K562 (cell line): ENCODE data around the gene LOXHD1. TPM values are rescaled to one million over a fixed set of nuclear protein-coding genes. Genes with fewer than 3 reads are reported as not detected.

Experiments used
- ATAC-seq: fragments of 200-7000 bp; cut with Tn5 transposase; 3 replicates; pipeline ENCODE4 v1.9.1; 2020; ENCODE audit warnings: moderate library complexity
- BruUV-seq: library from RNA; stranded (reverse); fragments of 400-500 nt; replicated peaks from 2 replicates; lab custom pipeline; 2021; lab: Mats Ljungman, UMichigan
- CTCF ChIA-PET: fragments of 300-600 bp; formaldehyde crosslinking; extraction: SDS; loops from one replicate; lab custom pipeline; 2021; ENCODE audit warnings: low intra/inter-chr PET ratio; lab: Yijun Ruan, JAX
- POLR2A ChIA-PET: fragments of 300-600, 350-650 bp; sonication (Branson Sonifier 250); formaldehyde crosslinking; extraction: SDS; loops from one replicate; lab custom pipeline; 2021; ENCODE audit warnings: antibody characterized with exemption, inconsistent platforms; lab: Yijun Ruan, JAX
- DNase-seq, 4 experiments: peaks; one replicate each; pipeline versions ENCODE4 v3.0.0 to v3.0.0-alpha.2; 2011 to 2018; ENCODE audit warnings: low spot score in 3 of 4, mixed read lengths in 3 of 4; ENCODE audit errors: extremely low read depth in 1 of 4
- FAIRE-seq: peaks from 2 replicates; lab custom pipeline; 2011; peaks lifted over from hg19 to GRCh38; lab: Jason Lieb, UNC
- H2AFZ ChIP-seq: 2 replicates; pipeline ENCODE4 v1.6.0; 2011; ENCODE audit warnings: low read depth, low read length, control low read depth, inconsistent platforms
- H3K27ac ChIP-seq: fragments of 200-600 bp; 3 replicates; pipeline ENCODE4 v1.8.0; 2011; ENCODE audit warnings: low read depth, mild to moderate bottlenecking, control low read depth, inconsistent platforms, low read length, moderate library complexity, mixed read lengths; ENCODE audit errors: extremely low read depth
- H3K27me3 ChIP-seq, 2 experiments: fragments of 300-600 bp in 1 of 2; 2 replicates in 1 of 2; 3 replicates in 1 of 2; pipeline versions ENCODE4 v1.6.0 to v1.8.0; 2011; ENCODE audit warnings: inconsistent platforms in 2 of 2, low read length in 2 of 2, mild to moderate bottlenecking in 1 of 2, mixed read lengths in 1 of 2, moderate library complexity in 1 of 2; ENCODE audit not compliant: control insufficient read depth in 2 of 2, insufficient read depth in 2 of 2
- H3K36me3 ChIP-seq: fragments of 300-600 bp; 3 replicates; pipeline ENCODE4 v1.8.0; 2011; ENCODE audit warnings: mild to moderate bottlenecking, low read length, inconsistent platforms; ENCODE audit not compliant: control insufficient read depth, insufficient read depth
- H3K4me1 ChIP-seq, 2 experiments: fragments of 200-600 bp in 1 of 2; replicated peaks in 1 of 2; 2 replicates in 1 of 2; 3 replicates in 1 of 2; pipeline versions ENCODE4 v1.5.1 to v1.8.0; 2011; ENCODE audit warnings: inconsistent platforms in 2 of 2, low read length in 2 of 2, mild to moderate bottlenecking in 1 of 2, mixed read lengths in 1 of 2, moderate library complexity in 1 of 2; ENCODE audit not compliant: control insufficient read depth in 2 of 2, insufficient read depth in 2 of 2
- H3K4me2 ChIP-seq: 2 replicates; pipeline ENCODE4 v1.6.1; 2011; ENCODE audit warnings: low read length, control low read depth, inconsistent platforms, mixed read lengths; ENCODE audit not compliant: insufficient read depth
- H3K4me3 ChIP-seq: fragments of 200-600 bp; sonication (generic), shearing (Covaris generic); 2 replicates; pipeline ENCODE4 v1.5.1; 2016; ENCODE audit warnings: control low read depth, inconsistent platforms
- H3K79me2 ChIP-seq: fragments of 200-600 bp; 3 replicates; pipeline ENCODE4 v1.8.0; 2011; ENCODE audit warnings: low read length, inconsistent platforms; ENCODE audit not compliant: control insufficient read depth, insufficient read depth
- H3K9ac ChIP-seq, 2 experiments: 2 replicates each; pipeline versions ENCODE4 v1.6.0 to v1.6.1; 2011; ENCODE audit warnings: low read depth in 2 of 2, low read length in 2 of 2, control low read depth in 1 of 2, inconsistent platforms in 1 of 2, mild to moderate bottlenecking in 1 of 2, mixed read lengths in 1 of 2; ENCODE audit not compliant: insufficient read depth in 1 of 2
- H3K9me1 ChIP-seq: one replicate; pipeline ENCODE4 v1.6.0; 2011; ENCODE audit warnings: inconsistent platforms, mild to moderate bottlenecking, low read length, moderate library complexity; ENCODE audit not compliant: control insufficient read depth, insufficient read depth
- H3K9me3 ChIP-seq: replicated peaks from 2 replicates; pipeline ENCODE4 v1.5.1; 2011; ENCODE audit warnings: low read depth, low read length, inconsistent platforms; ENCODE audit not compliant: control insufficient read depth, insufficient read depth
- H4K20me1 ChIP-seq: replicated peaks from 2 replicates; pipeline ENCODE4 v1.6.1; 2011; ENCODE audit warnings: low read length, inconsistent platforms, mixed read lengths; ENCODE audit not compliant: control insufficient read depth, insufficient read depth
- ARHGAP35 ChIP-seq: fragments of 450-650 bp; IDR thresholded peaks from 2 replicates; pipeline ENCODE4 v1.6.1; 2018; ENCODE audit not compliant: partially characterized antibody
- BHLHE40 ChIP-seq: IDR thresholded peaks from 2 replicates; pipeline ENCODE4 v1.6.1; 2011; ENCODE audit warnings: low read length, improper control_type of control experiment
- DPF2 ChIP-seq: fragments of 450-650 bp; IDR thresholded peaks from 2 replicates; pipeline ENCODE4 v1.6.1; 2016
- ELK1 ChIP-seq: sonication (generic); formaldehyde crosslinking; IDR thresholded peaks from 2 replicates; pipeline ENCODE4 v1.8.1; 2022; ENCODE audit warnings: missing genetic modification reagents
- EP400 ChIP-seq: fragments of 450-650 bp; IDR thresholded peaks from 2 replicates; pipeline ENCODE4 v1.6.1; 2017; ENCODE audit warnings: antibody characterized with exemption, mild to moderate bottlenecking, moderate library complexity
- FOSL1 ChIP-seq: fragments of 200-800 bp; sonication (Bioruptor generic); conservative IDR thresholded peaks from 2 replicates; pipeline ENCODE4 v1.6.1; 2016; ENCODE audit warnings: missing genetic modification characterization, missing compliant biosample characterization
- GATAD2A ChIP-seq: fragments of 450-650 bp; IDR thresholded peaks from 2 replicates; pipeline ENCODE4 v1.6.1; 2017
- RBM22 ChIP-seq: fragments of 200-400 bp; formaldehyde crosslinking; IDR thresholded peaks from 2 replicates; pipeline ENCODE4 v1.6.1; 2018; ENCODE audit warnings: low read length, low read depth; ENCODE audit not compliant: poor library complexity, severe bottlenecking
- SETDB1 ChIP-seq: IDR thresholded peaks from one replicate; pipeline ENCODE4 v1.6.1; 2012; ENCODE audit warnings: low read length, control low read depth, inconsistent platforms
- SMAD2 ChIP-seq: fragments of 150-350 bp; IDR thresholded peaks from 2 replicates; pipeline ENCODE4 v1.6.1; 2014; ENCODE audit warnings: low read depth, mild to moderate bottlenecking, low read length
- ZNF395 ChIP-seq: fragments of 200-800 bp; sonication (Bioruptor generic); IDR thresholded peaks from 2 replicates; pipeline ENCODE4 v1.6.1; 2017; ENCODE audit warnings: missing genetic modification characterization, missing compliant biosample characterization
- ZNF551 ChIP-seq: fragments of 250-450 bp; sonication (Bioruptor Pico); IDR thresholded peaks from 2 replicates; pipeline ENCODE4 v1.5.0; 2021; ENCODE audit warnings: mild to moderate bottlenecking, moderate library complexity
- in situ Hi-C: fragments of 300-500 bp; cut with MboI; formaldehyde crosslinking; loops from 4 replicates; pipeline ENCODE4 v1.15.0; 2018; ENCODE audit warnings: inconsistent platforms, mixed read lengths
- intact Hi-C: fragments of 100-400 bp; cut with micrococcal nuclease; formaldehyde crosslinking; loops from 2 replicates; pipeline ENCODE4 v1.14.2; 2022
- polyA plus RNA-seq, 8 experiments: library from polyadenylated mRNA; depleted of rRNA in 4 of 8; stranded (reverse) in 5 of 8; unstranded in 3 of 8; fragments of >200 nt; fragmentation: Nextera tagmentation in 2 of 8; fragmentation: Illumina TruSeq in 1 of 8; extraction: Ambion mirVana in 2 of 8; extraction: Trizol in 1 of 8; gene quantifications; 2 replicates each; pipeline versions ENCODE4 v1.2.1 to v1.2.3, GENCODE V29; 2011 to 2014; ENCODE audit warnings: inconsistent platforms in 1 of 8, missing spikeins in 1 of 8
- total RNA-seq, 7 experiments: library from RNA; depleted of rRNA in 6 of 7; stranded (reverse); fragments of >200 nt in 6 of 7; fragmentation: Illumina TruSeq in 2 of 7; extraction: Trizol in 2 of 7; gene quantifications; 2 replicates each; pipeline versions ENCODE4 v1.2.1 to v1.2.3, GENCODE V29; 2011 to 2021; ENCODE audit warnings: low replicate concordance in 1 of 7
- TF ChIP-seq, protein P1 (sequence below): sonication (generic); formaldehyde crosslinking; IDR thresholded peaks from 2 replicates; pipeline ENCODE4 v1.8.0; 2022; ENCODE audit warnings: mild to moderate bottlenecking, missing genetic modification reagents
- TF ChIP-seq, protein P2 (sequence below): sonication (generic); formaldehyde crosslinking; IDR thresholded peaks from 2 replicates; pipeline ENCODE4 v1.8.1; 2023; ENCODE audit warnings: mild to moderate bottlenecking, missing genetic modification reagents
- TF ChIP-seq, protein P3 (sequence below): sonication (generic); formaldehyde crosslinking; IDR thresholded peaks from 2 replicates; pipeline ENCODE4 v1.4.0; 2020; ENCODE audit warnings: mild to moderate bottlenecking, missing genetic modification reagents

LOXHD1 gene
- total and polyA plus RNA-seq, 9 of the 15 experiments (the other 6 are each of a cell fraction or from before 2014, with no cell fraction given), result not detected

GRCh38 chr18:46696702-46697101, 39.7 kb upstream of the LOXHD1 start:
- Histone ChIP-seq H3K9ac (no peak overlapping the region), H3K79me2 (no peaks in the 10 kb centered on the region), H3K27ac (no peak overlapping the region), H3K4me2 (no peak overlapping the region), H3K27me3 (peaks cover 0 to 4% of the 10 kb centered on the region in 2 experiments; a peak in 1 of 5 replicates), H3K36me3 (no peaks in the 10 kb centered on the region), H3K4me3 (no peak overlapping the region), H3K9me1 (no peaks in the 10 kb centered on the region), H4K20me1 (no peaks in the 10 kb centered on the region), H3K9me3 (no peaks in the 10 kb centered on the region), H3K4me1 (no peaks in the 10 kb centered on the region), H2AFZ (no peak overlapping the region)
- DNase-seq, result no peak
- ChIA-PET CTCF (no interaction called here), POLR2A (no interaction called here)
- BruUV-seq, result no TSS peak
- in situ Hi-C loops (no loop called here), intact Hi-C loops (no loop called here)
- FAIRE-seq, result no peak
- ATAC-seq, result no peak
- TF ChIP-seq ZNF551 (CRISPR knock-in tag) (no peak), DPF2 (no peak), ELK1 (CRISPR knock-in tag) (no peak), RBM22 (no peak), ZNF395 (CRISPR knock-in tag) (no peak), FOSL1 (tag) (no peak), SMAD2 (no peak), GATAD2A (no peak), BHLHE40 (no peak), EP400 (no peak), SETDB1 (no peak), ARHGAP35 (no peak)
- TF ChIP-seq, protein P1, sequence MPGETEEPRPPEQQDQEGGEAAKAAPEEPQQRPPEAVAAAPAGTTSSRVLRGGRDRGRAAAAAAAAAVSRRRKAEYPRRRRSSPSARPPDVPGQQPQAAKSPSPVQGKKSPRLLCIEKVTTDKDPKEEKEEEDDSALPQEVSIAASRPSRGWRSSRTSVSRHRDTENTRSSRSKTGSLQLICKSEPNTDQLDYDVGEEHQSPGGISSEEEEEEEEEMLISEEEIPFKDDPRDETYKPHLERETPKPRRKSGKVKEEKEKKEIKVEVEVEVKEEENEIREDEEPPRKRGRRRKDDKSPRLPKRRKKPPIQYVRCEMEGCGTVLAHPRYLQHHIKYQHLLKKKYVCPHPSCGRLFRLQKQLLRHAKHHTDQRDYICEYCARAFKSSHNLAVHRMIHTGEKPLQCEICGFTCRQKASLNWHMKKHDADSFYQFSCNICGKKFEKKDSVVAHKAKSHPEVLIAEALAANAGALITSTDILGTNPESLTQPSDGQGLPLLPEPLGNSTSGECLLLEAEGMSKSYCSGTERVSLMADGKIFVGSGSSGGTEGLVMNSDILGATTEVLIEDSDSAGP (CRISPR knock-in tag), result no peak
- TF ChIP-seq, protein P2, sequence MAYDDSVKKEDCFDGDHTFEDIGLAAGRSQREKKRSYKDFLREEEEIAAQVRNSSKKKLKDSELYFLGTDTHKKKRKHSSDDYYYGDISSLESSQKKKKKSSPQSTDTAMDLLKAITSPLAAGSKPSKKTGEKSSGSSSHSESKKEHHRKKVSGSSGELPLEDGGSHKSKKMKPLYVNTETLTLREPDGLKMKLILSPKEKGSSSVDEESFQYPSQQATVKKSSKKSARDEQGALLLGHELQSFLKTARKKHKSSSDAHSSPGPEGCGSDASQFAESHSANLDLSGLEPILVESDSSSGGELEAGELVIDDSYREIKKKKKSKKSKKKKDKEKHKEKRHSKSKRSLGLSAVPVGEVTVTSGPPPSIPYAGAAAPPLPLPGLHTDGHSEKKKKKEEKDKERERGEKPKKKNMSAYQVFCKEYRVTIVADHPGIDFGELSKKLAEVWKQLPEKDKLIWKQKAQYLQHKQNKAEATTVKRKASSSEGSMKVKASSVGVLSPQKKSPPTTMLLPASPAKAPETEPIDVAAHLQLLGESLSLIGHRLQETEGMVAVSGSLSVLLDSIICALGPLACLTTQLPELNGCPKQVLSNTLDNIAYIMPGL (CRISPR knock-in tag), result no peak
- TF ChIP-seq, protein P3, sequence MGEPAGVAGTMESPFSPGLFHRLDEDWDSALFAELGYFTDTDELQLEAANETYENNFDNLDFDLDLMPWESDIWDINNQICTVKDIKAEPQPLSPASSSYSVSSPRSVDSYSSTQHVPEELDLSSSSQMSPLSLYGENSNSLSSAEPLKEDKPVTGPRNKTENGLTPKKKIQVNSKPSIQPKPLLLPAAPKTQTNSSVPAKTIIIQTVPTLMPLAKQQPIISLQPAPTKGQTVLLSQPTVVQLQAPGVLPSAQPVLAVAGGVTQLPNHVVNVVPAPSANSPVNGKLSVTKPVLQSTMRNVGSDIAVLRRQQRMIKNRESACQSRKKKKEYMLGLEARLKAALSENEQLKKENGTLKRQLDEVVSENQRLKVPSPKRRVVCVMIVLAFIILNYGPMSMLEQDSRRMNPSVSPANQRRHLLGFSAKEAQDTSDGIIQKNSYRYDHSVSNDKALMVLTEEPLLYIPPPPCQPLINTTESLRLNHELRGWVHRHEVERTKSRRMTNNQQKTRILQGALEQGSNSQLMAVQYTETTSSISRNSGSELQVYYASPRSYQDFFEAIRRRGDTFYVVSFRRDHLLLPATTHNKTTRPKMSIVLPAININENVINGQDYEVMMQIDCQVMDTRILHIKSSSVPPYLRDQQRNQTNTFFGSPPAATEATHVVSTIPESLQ, result no peak
